OCI-LY3 (cell line): ENCODE results near the gene ELMO1.

ENCODE experiments used
- H2AFZ ChIP-seq: fragments of 200-600, 300-600 bp; shearing (Covaris generic); 2 replicates; pipeline ENCODE4 v1.6.0; 2014; ENCODE audit warnings: antibody characterized with exemption, low read depth, low read length
- H3K27ac ChIP-seq: fragments of 200-600, 300-600 bp; sonication (generic); 2 replicates; pipeline ENCODE4 v1.5.1; 2014; ENCODE audit warnings: mild to moderate bottlenecking, low read length, moderate library complexity, mixed read lengths
- H3K27me3 ChIP-seq: fragments of 200-600, 300-600 bp; sonication (generic); 2 replicates; pipeline ENCODE4 v1.6.1; 2014; ENCODE audit warnings: low read depth, low read length, mixed read lengths
- H3K36me3 ChIP-seq: fragments of 200-600, 300-600 bp; sonication (generic); replicated peaks from 2 replicates; pipeline ENCODE3; 2014; ENCODE audit warnings: low read depth, low read length, mixed read lengths
- H3K4me1 ChIP-seq: fragments of 300-600, 200-600 bp; sonication (generic); 2 replicates; pipeline ENCODE4 v1.6.1; 2014; ENCODE audit warnings: low read length, mixed read lengths
- H3K4me2 ChIP-seq: fragments of 200-600, 300-600 bp; sonication (generic); 2 replicates; pipeline ENCODE4 v1.6.1; 2014; ENCODE audit warnings: low read length, mixed read lengths
- H3K4me3 ChIP-seq: fragments of 300-600, 200-600 bp; sonication (generic); 2 replicates; pipeline ENCODE4 v1.5.1; 2014; ENCODE audit warnings: antibody characterized with exemption, mild to moderate bottlenecking, low read length, moderate library complexity
- H3K79me2 ChIP-seq: fragments of 300-600, 200-600 bp; shearing (Covaris generic); 2 replicates; pipeline ENCODE4 v1.6.1; 2014; ENCODE audit warnings: mild to moderate bottlenecking, low read length, mixed read lengths
- H3K9ac ChIP-seq: fragments of 300-600, 200-600 bp; shearing (Covaris generic); 2 replicates; pipeline ENCODE4 v1.6.0; 2014; ENCODE audit warnings: mild to moderate bottlenecking, low read length, moderate library complexity
- H3K9me3 ChIP-seq: fragments of 200-600, 300-600 bp; shearing (Covaris generic); 2 replicates; pipeline ENCODE4 v1.6.1; 2014; ENCODE audit warnings: low read length, mixed read lengths; ENCODE audit not compliant: insufficient read depth
- H4K20me1 ChIP-seq: fragments of 200-600, 300-600 bp; sonication (generic); 2 replicates; pipeline ENCODE4 v1.6.1; 2016; ENCODE audit warnings: low read length, mixed read lengths; ENCODE audit not compliant: insufficient read depth
- EZH2phosphoT487 ChIP-seq: fragments of 200-600 bp; shearing (Covaris generic); IDR thresholded peaks from 2 replicates; pipeline ENCODE4 v1.6.1; 2018; ENCODE audit warnings: antibody characterized with exemption, mixed run types, low read depth
- TF ChIP-seq, protein P1 (sequence below): fragments of 200-600, 300-600 bp; sonication (generic); IDR thresholded peaks from 2 replicates; pipeline ENCODE4 v1.5.1; 2014; ENCODE audit warnings: antibody characterized with exemption, low read length, low read depth

ELMO1 gene

DNA sequence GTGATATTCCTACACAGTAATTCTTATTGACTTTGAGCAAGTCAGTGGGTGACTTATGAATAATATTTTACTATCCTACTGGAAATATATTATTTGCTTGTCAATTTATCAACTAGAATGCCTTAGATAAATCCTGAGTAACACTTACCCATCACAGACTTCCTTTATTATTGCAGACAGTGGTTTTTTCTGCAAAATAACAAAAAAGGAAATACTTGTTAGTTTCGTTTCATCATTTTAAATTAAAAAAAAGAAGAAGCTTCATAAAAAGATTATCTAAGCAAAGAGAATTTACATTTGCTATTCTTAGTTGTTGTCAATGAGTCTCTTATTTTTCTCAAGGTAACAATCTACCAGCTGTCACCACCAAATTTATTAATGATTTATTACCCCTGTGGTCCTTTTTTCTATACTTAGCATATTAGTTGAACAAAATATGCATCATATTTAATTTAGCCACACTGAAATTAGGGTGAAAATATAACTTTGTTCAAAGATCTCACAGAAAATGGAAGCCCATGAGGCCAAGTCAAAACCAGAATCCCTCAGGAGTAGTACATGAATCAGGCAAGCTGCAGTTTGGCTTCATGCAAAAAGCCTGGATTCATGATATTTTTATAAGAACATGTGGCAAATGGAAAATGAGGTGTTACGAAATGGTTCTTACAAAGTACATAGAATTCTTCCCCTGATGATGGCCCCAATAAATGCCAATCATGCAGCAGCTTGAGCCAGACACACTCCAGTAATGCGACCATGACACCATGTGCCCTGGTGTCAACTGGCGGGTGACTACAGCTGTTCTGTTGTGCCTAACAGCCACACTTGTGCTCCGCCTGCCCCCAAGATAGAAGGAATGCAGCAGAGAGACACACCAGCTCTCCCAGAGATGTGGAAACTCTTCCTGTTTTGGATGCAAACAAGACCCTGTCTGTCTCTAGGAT, 132.6 kb downstream of the ELMO1 start:
- H3K9ac ChIP-seq, result no peak overlapping the region
- H3K36me3 ChIP-seq, result peaks cover 62% of the 10 kb centered on the region
- H2AFZ ChIP-seq, result no peak overlapping the region
- H3K4me1 ChIP-seq, result peaks cover 33% of the 10 kb centered on the region
- peak overlapping the region; percentile 47 for H3K27ac ChIP-seq
- H3K27me3 ChIP-seq, result no peaks in the 10 kb centered on the region
- peaks cover 100% of the 10 kb centered on the region for H3K79me2 ChIP-seq
- H3K4me2 ChIP-seq, result peak overlapping the region; percentile 26
- TF ChIP-seq EZH2phosphoT487, result no peak
- TF ChIP-seq, protein P1, sequence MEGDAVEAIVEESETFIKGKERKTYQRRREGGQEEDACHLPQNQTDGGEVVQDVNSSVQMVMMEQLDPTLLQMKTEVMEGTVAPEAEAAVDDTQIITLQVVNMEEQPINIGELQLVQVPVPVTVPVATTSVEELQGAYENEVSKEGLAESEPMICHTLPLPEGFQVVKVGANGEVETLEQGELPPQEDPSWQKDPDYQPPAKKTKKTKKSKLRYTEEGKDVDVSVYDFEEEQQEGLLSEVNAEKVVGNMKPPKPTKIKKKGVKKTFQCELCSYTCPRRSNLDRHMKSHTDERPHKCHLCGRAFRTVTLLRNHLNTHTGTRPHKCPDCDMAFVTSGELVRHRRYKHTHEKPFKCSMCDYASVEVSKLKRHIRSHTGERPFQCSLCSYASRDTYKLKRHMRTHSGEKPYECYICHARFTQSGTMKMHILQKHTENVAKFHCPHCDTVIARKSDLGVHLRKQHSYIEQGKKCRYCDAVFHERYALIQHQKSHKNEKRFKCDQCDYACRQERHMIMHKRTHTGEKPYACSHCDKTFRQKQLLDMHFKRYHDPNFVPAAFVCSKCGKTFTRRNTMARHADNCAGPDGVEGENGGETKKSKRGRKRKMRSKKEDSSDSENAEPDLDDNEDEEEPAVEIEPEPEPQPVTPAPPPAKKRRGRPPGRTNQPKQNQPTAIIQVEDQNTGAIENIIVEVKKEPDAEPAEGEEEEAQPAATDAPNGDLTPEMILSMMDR, result no peak
- peaks cover 92% of the 10 kb centered on the region for H4K20me1 ChIP-seq
- no peaks in the 10 kb centered on the region for H3K9me3 ChIP-seq
- H3K4me3 ChIP-seq, result 0 out of 2 replicates have a peak overlapping the region, but pooled peaks have one; percentile 0

DNA sequence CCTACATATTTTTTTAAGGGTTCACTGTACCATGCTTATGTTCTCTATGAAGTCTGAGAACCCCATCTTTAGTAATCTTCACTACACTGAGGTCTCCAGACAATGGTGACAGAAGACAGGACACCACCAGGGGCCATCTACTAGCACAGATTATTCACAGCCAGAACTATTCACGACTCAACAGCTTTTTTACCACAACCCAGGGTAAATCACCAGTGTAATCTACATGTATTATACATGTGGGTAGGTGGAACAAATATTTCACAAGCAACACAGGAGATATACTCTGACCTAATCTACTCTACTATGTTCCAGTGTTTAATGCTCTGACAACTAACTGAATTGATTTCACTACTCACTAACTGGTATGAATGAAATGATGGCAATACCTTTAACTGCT, 136.1 kb downstream of the ELMO1 start:
- Histone ChIP-seq H3K9me3 (no peaks in the 10 kb centered on the region), H3K4me1 (peaks cover 22% of the 10 kb centered on the region), H3K27ac (no peak overlapping the region), H4K20me1 (peaks cover 86% of the 10 kb centered on the region), H3K4me3 (no peak overlapping the region), H3K9ac (no peak overlapping the region), H3K79me2 (peaks cover 100% of the 10 kb centered on the region), H3K27me3 (no peaks in the 10 kb centered on the region), H3K4me2 (no peak overlapping the region), H2AFZ (no peak overlapping the region), H3K36me3 (peaks cover 84% of the 10 kb centered on the region)
- TF ChIP-seq EZH2phosphoT487, result no peak
- TF ChIP-seq, protein P1, result no peak

DNA sequence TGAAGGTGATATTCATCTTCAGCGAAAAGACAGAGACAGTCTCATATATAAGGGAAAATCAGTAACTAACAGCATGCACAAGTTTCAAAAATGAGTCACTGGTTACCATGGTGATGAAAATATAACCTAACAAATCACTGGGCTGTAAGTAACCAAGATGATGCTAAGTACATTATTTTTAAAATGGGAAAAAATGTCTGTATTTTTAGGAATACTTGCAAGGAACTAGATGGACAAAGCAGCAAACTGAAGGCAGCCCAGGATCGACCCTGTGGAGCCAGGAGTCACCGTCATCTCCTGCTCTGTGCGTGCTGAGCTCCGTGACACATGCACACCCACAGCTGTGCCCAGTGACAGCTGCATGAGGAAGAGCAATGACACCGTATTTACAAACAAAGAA, 137.3 kb downstream of the ELMO1 start:
- Histone ChIP-seq H3K27ac (no peak overlapping the region), H3K4me2 (no peak overlapping the region), H3K4me3 (no peak overlapping the region), H3K36me3 (peaks cover 88% of the 10 kb centered on the region), H3K4me1 (peaks cover 14% of the 10 kb centered on the region), H3K9ac (no peak overlapping the region), H2AFZ (no peak overlapping the region), H3K9me3 (no peaks in the 10 kb centered on the region), H3K27me3 (no peaks in the 10 kb centered on the region), H3K79me2 (peaks cover 99% of the 10 kb centered on the region), H4K20me1 (peaks cover 81% of the 10 kb centered on the region)
- no peak for TF ChIP-seq EZH2phosphoT487
- TF ChIP-seq, protein P1, result no peak

DNA sequence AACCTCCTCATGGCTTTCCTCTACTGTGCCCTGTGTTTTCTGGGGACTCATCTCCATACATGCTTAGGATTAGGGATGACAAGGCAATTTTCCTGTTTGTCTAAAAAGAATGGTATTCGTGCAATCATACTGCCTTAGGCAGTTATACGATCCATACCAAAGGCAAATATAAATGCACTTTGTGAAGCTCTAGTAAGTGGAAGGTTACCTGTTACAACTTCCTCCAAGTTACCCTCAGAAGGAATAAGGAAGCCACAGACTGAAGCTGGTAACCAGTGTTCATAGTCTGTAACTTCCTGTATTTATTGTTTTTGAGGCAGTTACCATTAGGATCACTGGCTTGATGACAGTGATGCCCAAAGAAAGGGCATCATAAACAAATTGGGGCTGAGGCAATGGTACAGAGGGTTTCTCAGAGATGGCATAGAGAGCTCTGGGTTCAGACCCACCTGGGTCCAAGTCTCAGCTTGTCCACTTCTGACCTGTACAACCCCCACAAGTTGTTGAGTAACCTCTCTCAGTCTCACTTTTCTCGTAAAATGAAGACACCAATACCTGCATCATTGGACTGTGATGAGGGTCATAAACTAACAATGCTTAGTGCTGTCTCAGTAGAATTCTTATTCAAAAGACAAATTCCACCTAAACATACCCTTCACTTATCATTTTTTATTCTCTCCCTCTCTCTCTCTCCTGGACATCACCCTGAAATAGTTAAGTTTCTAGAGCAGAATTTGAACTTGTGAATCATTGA, 138.2 kb downstream of the ELMO1 start:
- Histone ChIP-seq H3K9me3 (no peaks in the 10 kb centered on the region), H4K20me1 (peaks cover 83% of the 10 kb centered on the region), H2AFZ (no peak overlapping the region), H3K4me3 (no peak overlapping the region), H3K27me3 (no peaks in the 10 kb centered on the region), H3K9ac (no peak overlapping the region), H3K4me2 (no peak overlapping the region), H3K36me3 (peaks cover 91% of the 10 kb centered on the region), H3K27ac (no peak overlapping the region), H3K4me1 (peaks cover 5% of the 10 kb centered on the region), H3K79me2 (peaks cover 99% of the 10 kb centered on the region)
- TF ChIP-seq, protein P1, result no peak
- TF ChIP-seq EZH2phosphoT487, result no peak
